ENCODE results near the gene SPSB3. TPM values are rescaled to one million over a fixed set of nuclear protein-coding genes. Genes with fewer than 3 reads are reported as not detected.

Gene SPSB3
- total RNA-seq, 4 donors from 2014 or later = 86.2 to 161 (median 88.3) TPM

DNA sequence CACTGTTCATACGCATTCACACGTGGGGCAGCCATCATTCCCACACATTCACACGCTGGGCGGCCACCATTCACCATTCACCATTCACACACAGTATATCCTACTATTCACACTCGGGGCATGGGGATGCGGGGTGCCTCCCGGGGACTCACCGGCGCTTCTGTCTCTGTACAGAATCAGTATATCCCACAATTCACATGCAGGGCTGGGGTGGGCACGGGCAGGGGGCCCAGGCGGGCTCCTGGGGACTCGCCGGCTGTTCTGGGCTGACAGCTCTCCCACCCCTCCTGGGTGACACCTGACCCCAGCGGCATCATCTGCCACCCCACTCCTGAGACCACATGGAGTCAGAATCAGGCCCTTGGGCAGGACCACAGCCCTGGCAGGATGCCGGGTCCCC is 20.6 kb downstream of the SPSB3 start:
- intact Hi-C loops (cut with DNase I; ENCODE audit: low total_unique reads) (loop anchor here (5.0 kb wide), 1 partner anchor 334 kb away; no protein-coding TSS in a partner anchor), in situ Hi-C loops (cut with MboI; ENCODE audit: low sequenced_read_pairs in 4 of 4) (no loop called here)
- TF ChIP-seq, protein P1, sequence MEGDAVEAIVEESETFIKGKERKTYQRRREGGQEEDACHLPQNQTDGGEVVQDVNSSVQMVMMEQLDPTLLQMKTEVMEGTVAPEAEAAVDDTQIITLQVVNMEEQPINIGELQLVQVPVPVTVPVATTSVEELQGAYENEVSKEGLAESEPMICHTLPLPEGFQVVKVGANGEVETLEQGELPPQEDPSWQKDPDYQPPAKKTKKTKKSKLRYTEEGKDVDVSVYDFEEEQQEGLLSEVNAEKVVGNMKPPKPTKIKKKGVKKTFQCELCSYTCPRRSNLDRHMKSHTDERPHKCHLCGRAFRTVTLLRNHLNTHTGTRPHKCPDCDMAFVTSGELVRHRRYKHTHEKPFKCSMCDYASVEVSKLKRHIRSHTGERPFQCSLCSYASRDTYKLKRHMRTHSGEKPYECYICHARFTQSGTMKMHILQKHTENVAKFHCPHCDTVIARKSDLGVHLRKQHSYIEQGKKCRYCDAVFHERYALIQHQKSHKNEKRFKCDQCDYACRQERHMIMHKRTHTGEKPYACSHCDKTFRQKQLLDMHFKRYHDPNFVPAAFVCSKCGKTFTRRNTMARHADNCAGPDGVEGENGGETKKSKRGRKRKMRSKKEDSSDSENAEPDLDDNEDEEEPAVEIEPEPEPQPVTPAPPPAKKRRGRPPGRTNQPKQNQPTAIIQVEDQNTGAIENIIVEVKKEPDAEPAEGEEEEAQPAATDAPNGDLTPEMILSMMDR (IDR thresholded peaks at IDR 0.05 in 4 of 5, conservative IDR thresholded peaks at IDR 0.05 in 1 of 5) = no peak
- no peak for TF ChIP-seq POLR2A (IDR thresholded peaks at IDR 0.05)
- H3K4me3 ChIP-seq = no peak overlapping the region
- H3K9me3 ChIP-seq = no peaks in the 10 kb centered on the region
- ATAC-seq (no peak), DNase-seq (no peak)
- H3K27me3 ChIP-seq = no peaks in the 10 kb centered on the region
- no peak overlapping the region for H3K27ac ChIP-seq
- no peaks in the 10 kb centered on the region for H3K4me1 ChIP-seq
- H3K36me3 ChIP-seq = peaks cover 0 to 73% of the 10 kb centered on the region in 2 donors

DNA sequence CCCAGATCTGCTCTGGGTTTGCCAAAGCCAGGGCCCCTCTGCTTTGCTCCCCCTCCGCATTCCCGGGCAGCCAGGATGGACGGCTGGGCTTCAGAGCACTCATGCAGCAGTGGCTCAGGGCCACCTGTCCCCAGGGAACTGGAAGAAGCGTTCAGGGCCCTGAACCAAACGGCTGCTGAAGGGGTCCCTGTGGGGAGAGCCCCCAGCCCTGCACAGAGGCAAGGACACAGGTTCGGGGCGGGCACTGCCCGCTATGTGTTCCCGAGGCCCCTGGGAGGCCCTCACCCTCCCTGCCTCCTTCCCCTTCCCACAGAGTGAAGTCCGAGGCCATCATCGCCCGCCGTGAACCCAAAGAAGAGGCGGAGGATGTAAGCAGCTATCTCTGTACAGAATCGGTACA is 21.5 kb downstream of the SPSB3 start:
- peaks cover 0 to 65% of the 10 kb centered on the region in 2 donors for H3K36me3 ChIP-seq
- no peaks in the 10 kb centered on the region for H3K4me1 ChIP-seq
- no peak overlapping the region for H3K4me3 ChIP-seq
- TF ChIP-seq POLR2A (IDR thresholded peaks at IDR 0.05) = no peak
- TF ChIP-seq, protein P1 (IDR thresholded peaks at IDR 0.05 in 4 of 5, conservative IDR thresholded peaks at IDR 0.05 in 1 of 5) = no peak
- DNase-seq (no peak), ATAC-seq (no peak)
- intact Hi-C loops (cut with DNase I; ENCODE audit: low total_unique reads) (loop anchor here (5.0 kb wide), 1 partner anchor 334 kb away; no protein-coding TSS in a partner anchor), in situ Hi-C loops (cut with MboI; ENCODE audit: low sequenced_read_pairs in 4 of 4) (no loop called here)
- H3K27ac ChIP-seq = no peak overlapping the region
- H3K9me3 ChIP-seq = no peaks in the 10 kb centered on the region
- no peaks in the 10 kb centered on the region for H3K27me3 ChIP-seq

DNA sequence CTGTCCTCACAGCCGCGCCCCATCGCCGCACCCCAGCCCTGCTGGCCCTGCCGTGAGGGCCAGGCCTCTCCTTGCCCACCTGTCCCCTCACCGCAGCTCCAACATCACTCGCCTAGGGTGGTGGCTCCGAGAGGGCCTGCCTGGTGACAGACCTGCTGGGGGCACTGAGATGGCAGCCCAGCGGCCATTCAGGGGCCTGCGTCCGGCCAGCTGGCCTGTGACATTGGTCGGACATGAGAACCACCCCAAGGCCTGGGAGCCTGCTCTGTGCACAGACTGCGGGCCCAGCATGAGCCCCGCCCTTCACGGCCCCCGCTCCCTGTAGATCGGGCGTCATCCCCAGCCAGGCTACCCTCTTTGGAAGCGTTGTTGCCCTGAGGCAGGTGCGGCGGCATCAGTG is 22.9 kb downstream of the SPSB3 start:
- Histone ChIP-seq H3K4me3 (no peak overlapping the region), H3K36me3 (peaks cover 0 to 58% of the 10 kb centered on the region in 2 donors), H3K9me3 (no peaks in the 10 kb centered on the region), H3K4me1 (no peaks in the 10 kb centered on the region), H3K27ac (no peak overlapping the region), H3K27me3 (no peaks in the 10 kb centered on the region)
- intact Hi-C loops (cut with DNase I; ENCODE audit: low total_unique reads) (no loop called here), in situ Hi-C loops (cut with MboI; ENCODE audit: low sequenced_read_pairs in 4 of 4) (no loop called here)
- ATAC-seq = no peak
- TF ChIP-seq, protein P1 (IDR thresholded peaks at IDR 0.05 in 4 of 5, conservative IDR thresholded peaks at IDR 0.05 in 1 of 5) = no peak
- no peak for TF ChIP-seq POLR2A (IDR thresholded peaks at IDR 0.05)
- DNase-seq = no peak

DNA sequence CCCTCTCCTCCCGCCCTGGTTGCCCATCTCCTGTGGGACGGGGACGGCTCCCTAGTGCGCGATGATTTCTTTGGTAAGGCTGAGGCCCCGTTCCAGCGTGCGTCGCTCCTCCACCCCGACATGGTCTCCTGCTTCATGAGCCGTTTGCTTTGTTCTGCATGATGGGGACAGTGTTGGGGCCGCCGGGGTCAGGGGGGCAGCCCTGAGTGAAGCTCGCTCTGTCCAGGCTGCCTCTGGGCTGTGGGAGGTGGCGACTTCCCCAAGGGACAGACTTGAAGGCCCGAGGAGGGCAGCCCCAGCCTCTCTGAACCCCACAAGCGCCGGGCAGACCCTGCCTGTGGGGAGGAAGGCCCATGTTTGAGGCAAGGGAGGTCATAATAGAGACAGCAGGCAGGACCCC is 23.4 kb downstream of the SPSB3 start:
- H3K4me3 ChIP-seq = no peak overlapping the region
- no peak for ATAC-seq
- no peak overlapping the region for H3K27ac ChIP-seq
- H3K27me3 ChIP-seq = no peaks in the 10 kb centered on the region
- H3K4me1 ChIP-seq = no peaks in the 10 kb centered on the region
- no peak for DNase-seq
- in situ Hi-C loops (cut with MboI; ENCODE audit: low sequenced_read_pairs in 4 of 4) = no loop called here
- H3K36me3 ChIP-seq = peaks cover 0 to 60% of the 10 kb centered on the region in 2 donors
- no peak for TF ChIP-seq POLR2A (IDR thresholded peaks at IDR 0.05)
- TF ChIP-seq, protein P1 (IDR thresholded peaks at IDR 0.05 in 4 of 5, conservative IDR thresholded peaks at IDR 0.05 in 1 of 5) = no peak
- H3K9me3 ChIP-seq = no peaks in the 10 kb centered on the region
- intact Hi-C loops (cut with DNase I; ENCODE audit: low total_unique reads) = no loop called here

Measured in gastrocnemius medialis (tissue), 4 donors.